NCI-H774 (cell line): Measurements from ENCODE around the gene ZBTB40.

Source experiments
- DNase-seq: peaks from one replicate; lab custom pipeline; 2025; lab: John Stamatoyannopoulos, UW

ZBTB40 gene

GRCh38 chr1:22434717-22435116 is 16.9 kb upstream of the ZBTB40 start:
- DNase-seq, result no peak

- no peak for DNase-seq
Measured at GRCh38 chr1:22436948-22437347, 14.7 kb upstream of the ZBTB40 start.

- DNase-seq, result no peak
Measured at GRCh38 chr1:22437573-22437972, 14.1 kb upstream of the ZBTB40 start.

- no peak for DNase-seq
Measured at GRCh38 chr1:22440582-22440981, 11.1 kb upstream of the ZBTB40 start.

DNA sequence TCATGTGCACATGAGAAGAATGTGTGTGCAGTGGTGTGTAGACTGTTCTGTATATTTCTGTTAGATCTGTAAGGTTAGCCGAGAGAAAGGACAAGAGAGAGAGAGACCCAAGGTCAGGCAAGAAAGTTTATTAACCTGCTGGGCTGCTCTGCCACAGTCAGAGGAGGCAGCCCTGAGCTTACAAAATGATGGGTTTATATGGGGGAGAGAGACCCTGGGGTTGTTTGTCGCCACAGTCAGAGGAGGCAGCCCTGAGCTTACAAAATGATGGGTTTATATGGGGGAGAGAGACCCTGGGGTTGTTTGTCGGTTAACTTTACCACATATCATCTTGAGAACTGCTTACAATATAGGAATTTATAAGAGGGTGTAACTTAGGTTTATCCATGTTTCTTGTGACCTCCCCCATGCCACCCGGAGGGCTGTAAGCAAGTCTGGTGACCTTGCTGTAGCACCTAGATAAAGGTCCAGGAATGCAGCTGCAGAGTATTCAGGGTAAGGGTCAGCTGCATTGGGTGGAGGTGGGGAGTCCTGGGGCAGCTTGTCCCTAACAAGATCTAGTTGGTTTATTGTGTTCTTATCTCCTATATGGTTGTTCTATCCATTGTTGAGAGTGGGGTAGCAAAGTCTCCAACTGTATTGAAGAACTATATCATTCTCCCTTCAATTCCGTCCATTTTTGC is 9.3 kb upstream of the ZBTB40 start:
- DNase-seq, result no peak

DNA sequence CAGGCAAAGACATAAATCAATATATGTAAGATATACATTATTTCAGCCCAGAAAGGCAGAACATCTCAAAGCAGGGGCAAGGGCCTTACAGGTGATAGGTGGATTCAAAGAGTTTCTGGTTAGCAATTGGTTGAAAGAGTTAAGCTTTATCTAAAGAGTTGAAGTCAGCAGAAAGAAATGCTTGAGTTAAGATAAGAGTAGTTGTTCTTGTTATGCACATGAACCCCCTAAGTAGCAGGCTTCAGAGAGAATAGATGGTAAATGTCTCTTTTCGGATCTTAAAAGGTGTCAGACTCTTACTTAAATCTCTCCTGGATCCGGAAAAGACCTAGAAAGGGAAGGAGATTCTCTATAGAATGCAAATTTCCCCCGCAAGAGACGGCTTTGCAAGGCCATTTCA is 8.3 kb upstream of the ZBTB40 start:
- DNase-seq, result no peak

DNA sequence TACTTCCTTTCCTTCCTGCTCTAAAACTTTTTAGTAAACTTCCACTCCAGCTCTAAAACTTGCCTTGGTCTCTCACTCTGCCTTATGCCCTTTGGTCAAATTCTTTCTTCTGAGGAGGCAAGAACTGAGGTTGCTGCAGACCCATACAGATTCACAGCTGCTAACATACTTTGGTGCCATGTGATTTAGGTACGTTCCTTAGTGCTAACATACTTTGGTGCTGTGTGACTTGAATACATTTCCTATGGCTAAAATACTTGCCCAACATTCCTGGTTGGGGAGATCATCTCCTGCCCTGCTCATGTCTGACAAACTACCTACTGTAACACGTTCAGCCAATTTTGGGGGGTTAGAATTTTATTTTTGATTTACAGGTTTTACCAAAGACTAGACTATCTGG is 6.8 kb upstream of the ZBTB40 start:
- DNase-seq, result no peak

GRCh38 chr1:22447621-22448111 is 4.0 kb upstream of the ZBTB40 start:
- DNase-seq, result no peak

- DNase-seq, result no peak
Measured at GRCh38 chr1:22449636-22450035, 2.0 kb upstream of the ZBTB40 start.

DNA sequence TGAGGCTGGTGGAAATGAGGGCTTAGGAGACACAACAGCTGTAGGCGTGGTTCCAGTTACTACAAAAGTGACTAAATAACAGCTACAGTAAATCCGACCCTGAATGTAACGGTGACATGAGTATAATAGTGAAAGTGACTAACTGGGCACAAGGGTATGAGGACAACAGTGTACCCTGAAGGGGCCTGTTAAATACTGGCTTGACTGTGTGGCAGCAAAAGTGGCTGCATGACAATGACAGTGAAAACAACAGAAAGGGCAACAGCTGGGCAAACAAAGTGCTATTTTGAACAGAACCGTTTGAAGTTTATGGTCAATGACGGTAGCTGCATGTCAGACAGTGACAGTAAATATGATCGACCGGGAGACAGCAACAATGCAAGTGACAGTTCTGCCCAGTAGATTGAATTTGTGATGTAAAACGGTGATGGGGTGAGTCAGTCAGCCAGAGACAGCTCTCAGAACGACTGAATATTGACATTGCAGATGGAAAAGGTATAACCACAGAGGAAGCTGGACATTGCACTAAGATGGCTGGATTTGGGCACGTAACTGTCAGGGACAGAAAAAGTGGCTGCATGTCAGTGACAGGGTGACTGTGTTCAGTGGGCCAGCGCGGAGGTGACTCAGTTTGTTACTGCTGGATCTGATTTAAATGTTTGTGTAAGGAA is 1.2 kb upstream of the ZBTB40 start:
- DNase-seq, result peak; percentile 79

GRCh38 chr1:22452481-22452957 is 868 bp downstream of the ZBTB40 start:
- no peak for DNase-seq

GRCh38 chr1:22453181-22453580 is 1.5 kb downstream of the ZBTB40 start:
- DNase-seq, result no peak

DNA sequence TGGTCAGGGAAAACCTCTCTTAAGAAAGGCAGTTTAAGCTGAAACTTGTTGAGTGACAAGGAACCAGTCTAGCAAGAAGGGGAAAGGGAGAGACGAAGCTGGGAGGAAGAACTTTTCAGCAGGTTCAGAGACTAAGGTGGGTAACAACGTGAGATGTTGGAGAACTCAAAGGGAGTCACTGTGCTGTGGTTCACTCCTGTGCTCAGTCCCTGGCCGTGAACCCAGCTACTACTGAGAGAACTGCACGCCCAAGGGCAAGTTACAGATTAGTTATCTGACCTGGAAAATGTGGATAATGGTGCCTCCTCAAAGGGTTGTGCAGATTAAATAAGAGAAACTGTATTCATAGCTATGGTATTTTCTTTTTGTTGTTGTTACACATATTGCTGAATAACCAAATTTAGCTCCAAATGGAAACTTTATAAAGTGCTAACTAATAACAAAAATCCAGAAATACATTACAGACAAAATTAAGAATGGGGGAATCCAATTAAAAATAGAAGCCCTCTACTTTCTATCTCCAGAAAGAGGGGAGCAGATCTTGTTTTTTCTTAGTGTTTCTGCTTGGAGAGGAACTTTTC is 2.9 kb downstream of the ZBTB40 start:
- no peak for DNase-seq

GRCh38 chr1:22457345-22457744 is 5.7 kb downstream of the ZBTB40 start:
- no peak for DNase-seq

- no peak for DNase-seq
Measured at GRCh38 chr1:22457836-22458235, 6.2 kb downstream of the ZBTB40 start.

- DNase-seq, result no peak
Measured at GRCh38 chr1:22461100-22461499, 9.4 kb downstream of the ZBTB40 start.

- DNase-seq, result no peak
Measured at GRCh38 chr1:22461678-22462527, 10.3 kb downstream of the ZBTB40 start.

DNA sequence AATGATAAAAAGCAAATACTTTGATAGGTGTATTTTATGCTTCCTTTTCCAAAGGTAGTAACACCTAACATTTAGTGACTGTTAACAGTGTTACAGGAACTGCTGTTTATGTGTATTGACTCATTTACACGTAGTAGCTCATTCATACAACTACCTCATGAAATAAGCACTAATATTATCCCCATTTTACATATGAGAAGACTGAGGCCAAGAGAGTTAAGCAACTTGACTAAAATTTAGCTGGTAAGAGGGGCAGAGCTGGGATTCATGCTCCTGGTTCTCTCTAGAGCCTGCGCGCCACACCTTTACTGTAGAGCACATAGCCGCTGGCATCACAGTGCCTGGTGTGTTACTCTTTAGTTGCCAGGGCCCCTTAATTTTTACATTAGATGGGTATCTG is 11.3 kb downstream of the ZBTB40 start:
- DNase-seq, result no peak

DNA sequence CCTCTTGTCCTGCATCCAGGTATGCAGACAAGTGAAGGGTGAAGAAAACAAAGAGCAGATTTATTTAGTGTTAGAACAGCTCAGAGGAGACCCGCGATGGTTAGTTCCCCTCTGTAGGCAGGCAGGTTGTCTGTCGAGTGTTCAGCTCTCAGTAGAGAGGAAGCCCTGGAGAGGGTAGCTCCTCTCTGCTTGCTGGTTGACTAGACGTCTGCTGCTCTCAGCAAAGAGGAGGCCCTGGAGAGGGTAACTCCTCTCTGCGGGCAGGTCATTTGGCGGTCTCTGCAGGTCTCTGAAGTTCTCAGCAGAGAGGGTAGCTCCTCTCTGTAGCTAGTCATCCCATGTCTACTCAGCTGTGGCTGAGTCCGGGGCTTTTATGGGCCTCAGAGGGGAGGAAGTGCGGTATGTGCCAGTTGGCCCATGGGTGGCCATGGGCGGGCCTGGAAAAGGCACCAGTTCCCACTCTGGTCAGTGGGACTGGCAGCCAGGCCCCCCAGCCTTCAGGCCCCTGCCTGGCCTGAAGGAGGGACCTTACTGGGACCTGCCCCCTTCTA is 13.4 kb downstream of the ZBTB40 start:
- DNase-seq, result no peak

- DNase-seq, result no peak
Measured at GRCh38 chr1:22465671-22466070, 14.0 kb downstream of the ZBTB40 start.

DNA sequence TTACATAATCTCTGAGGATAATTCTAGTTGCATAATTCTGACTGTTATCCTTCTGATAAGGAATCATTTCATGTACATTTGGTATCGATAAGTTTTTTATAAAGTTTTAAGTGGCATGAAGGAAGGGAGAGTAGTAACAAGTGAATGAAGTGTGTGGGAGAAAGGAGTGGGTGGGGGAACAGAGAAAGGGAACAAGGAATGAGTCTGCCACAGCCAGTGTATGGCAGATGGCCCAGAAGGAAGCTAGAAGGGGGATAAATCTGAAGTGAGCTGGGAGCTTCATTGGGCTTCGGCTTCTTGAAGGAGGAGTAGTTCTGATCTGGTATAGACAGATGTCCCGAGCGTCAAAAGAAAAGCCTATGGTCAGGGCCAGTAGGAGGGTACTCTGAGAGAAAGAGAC is 18.6 kb downstream of the ZBTB40 start:
- no peak for DNase-seq

DNA sequence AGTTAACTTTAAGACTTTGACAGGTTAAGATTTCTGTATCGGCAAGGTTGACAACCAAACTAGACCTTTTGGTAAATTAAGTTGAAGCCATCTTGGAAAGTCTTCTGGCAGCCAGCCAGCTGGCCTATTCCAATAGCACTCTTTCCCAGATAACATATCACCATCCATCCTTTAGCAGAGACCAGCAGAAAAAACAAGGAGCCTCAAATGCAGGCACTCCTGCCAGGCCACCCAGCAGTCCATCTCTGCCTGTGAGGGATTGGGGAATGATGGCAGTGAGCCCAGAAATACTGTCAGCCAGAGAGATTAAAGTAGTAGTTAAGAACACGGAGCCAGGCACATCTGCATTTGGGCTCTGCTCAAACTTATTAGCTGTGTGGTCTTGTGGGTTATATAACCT is 19.4 kb downstream of the ZBTB40 start:
- DNase-seq, result no peak
